ENCODE data around the gene ZIM2.

Gene ZIM2

GRCh38 chr19:56808717-56809392, 31.7 kb downstream of the ZIM2 start:
- no peak for DNase-seq (ENCODE audit: low read depth)

- DNase-seq (ENCODE audit: low read depth), result no peak
Measured at GRCh38 chr19:56806639-56807038, 33.9 kb downstream of the ZIM2 start.

- no peak for DNase-seq (ENCODE audit: low read depth)
Measured at GRCh38 chr19:56778351-56778750, 62.2 kb downstream of the ZIM2 start.

GRCh38 chr19:56769650-56770049, 70.9 kb downstream of the ZIM2 start:
- no peak for DNase-seq (ENCODE audit: low read depth)

GRCh38 chr19:56765137-56765536, 75.4 kb downstream of the ZIM2 start:
- peak; percentile 8 for DNase-seq (ENCODE audit: low read depth)

GRCh38 chr19:56764196-56764695, 76.3 kb downstream of the ZIM2 start:
- no peak for DNase-seq (ENCODE audit: low read depth)

GRCh38 chr19:56760842-56761241, 79.7 kb downstream of the ZIM2 start:
- no peak for DNase-seq (ENCODE audit: low read depth)

GRCh38 chr19:56759531-56759930, 81.0 kb downstream of the ZIM2 start:
- DNase-seq (ENCODE audit: low read depth), result no peak

- DNase-seq (ENCODE audit: low read depth), result no peak
Measured at GRCh38 chr19:56751078-56751489, 89.4 kb downstream of the ZIM2 start.

- no peak for DNase-seq (ENCODE audit: low read depth)
Measured at GRCh38 chr19:56750658-56751057, 89.9 kb downstream of the ZIM2 start.

- DNase-seq (ENCODE audit: low read depth), result no peak
Measured at GRCh38 chr19:56748378-56748777, 92.1 kb downstream of the ZIM2 start.

GRCh38 chr19:56746367-56746766, 94.2 kb downstream of the ZIM2 start:
- no peak for DNase-seq (ENCODE audit: low read depth)

GRCh38 chr19:56740501-56740900, 100.0 kb downstream of the ZIM2 start:
- DNase-seq (ENCODE audit: low read depth), result no peak

GRCh38 chr19:56736571-56736970, 104.0 kb downstream of the ZIM2 start:
- DNase-seq (ENCODE audit: low read depth), result no peak

GRCh38 chr19:56732976-56733375, 107.5 kb downstream of the ZIM2 start:
- no peak for DNase-seq (ENCODE audit: low read depth)

GRCh38 chr19:56727677-56728076, 112.8 kb downstream of the ZIM2 start:
- no peak for DNase-seq (ENCODE audit: low read depth)

- DNase-seq (ENCODE audit: low read depth), result no peak
Measured at GRCh38 chr19:56725829-56726424, 114.6 kb downstream of the ZIM2 start.
